ENCODE results near the gene DTNA.

GRCh38 chr18:34710458-34710914 is 388 bp downstream of the DTNA start:
- TF ChIP-seq, protein P1, sequence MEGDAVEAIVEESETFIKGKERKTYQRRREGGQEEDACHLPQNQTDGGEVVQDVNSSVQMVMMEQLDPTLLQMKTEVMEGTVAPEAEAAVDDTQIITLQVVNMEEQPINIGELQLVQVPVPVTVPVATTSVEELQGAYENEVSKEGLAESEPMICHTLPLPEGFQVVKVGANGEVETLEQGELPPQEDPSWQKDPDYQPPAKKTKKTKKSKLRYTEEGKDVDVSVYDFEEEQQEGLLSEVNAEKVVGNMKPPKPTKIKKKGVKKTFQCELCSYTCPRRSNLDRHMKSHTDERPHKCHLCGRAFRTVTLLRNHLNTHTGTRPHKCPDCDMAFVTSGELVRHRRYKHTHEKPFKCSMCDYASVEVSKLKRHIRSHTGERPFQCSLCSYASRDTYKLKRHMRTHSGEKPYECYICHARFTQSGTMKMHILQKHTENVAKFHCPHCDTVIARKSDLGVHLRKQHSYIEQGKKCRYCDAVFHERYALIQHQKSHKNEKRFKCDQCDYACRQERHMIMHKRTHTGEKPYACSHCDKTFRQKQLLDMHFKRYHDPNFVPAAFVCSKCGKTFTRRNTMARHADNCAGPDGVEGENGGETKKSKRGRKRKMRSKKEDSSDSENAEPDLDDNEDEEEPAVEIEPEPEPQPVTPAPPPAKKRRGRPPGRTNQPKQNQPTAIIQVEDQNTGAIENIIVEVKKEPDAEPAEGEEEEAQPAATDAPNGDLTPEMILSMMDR (IDR thresholded peaks at IDR 0.05; ENCODE audit: borderline replicate concordance, extremely low read depth, low read length, poor library complexity, severe bottlenecking) = no peak
- no peak for TF ChIP-seq EZH2 (IDR thresholded peaks at IDR 0.05; ENCODE audit: borderline replicate concordance, low read depth, low read length, severe bottlenecking)

Data from DND-41 (cell line).